GM18868 (cell line): ENCODE results near the gene SLC4A1.

ENCODE experiments used
- ATAC-seq: cut with Tn5 transposase; IDR thresholded peaks from one replicate; pipeline ENCODE4 v1.9.1; 2021; ENCODE audit warnings: mild to moderate bottlenecking, moderate library complexity; ENCODE audit not compliant: unreplicated experiment

Gene SLC4A1

GRCh38 chr17:44207319-44207718 is 60.6 kb downstream of the SLC4A1 start:
- ATAC-seq = no peak

GRCh38 chr17:44206825-44207155 is 61.1 kb downstream of the SLC4A1 start:
- no peak for ATAC-seq

- no peak for ATAC-seq
Measured at GRCh38 chr17:44205962-44206824, 61.7 kb downstream of the SLC4A1 start.

GRCh38 chr17:44204441-44204882 is 63.5 kb downstream of the SLC4A1 start:
- no peak for ATAC-seq

- ATAC-seq = no peak
Measured at GRCh38 chr17:44203731-44204440, 64.0 kb downstream of the SLC4A1 start.

GRCh38 chr17:44202756-44203155 is 65.2 kb downstream of the SLC4A1 start:
- ATAC-seq = no peak

- ATAC-seq = no peak
Measured at GRCh38 chr17:44200478-44201155, 67.3 kb downstream of the SLC4A1 start.

GRCh38 chr17:44199553-44200477 is 68.1 kb downstream of the SLC4A1 start, which contains the start of gene ATXN7L3:
Gene ATXN7L3, minus strand, starts transcription at chr17:44199884. Its CDS starts 1,814 bp downstream, at chr17:44198070.
- ATAC-seq = peak; percentile 69

- ATAC-seq = peak; percentile 15
Measured at GRCh38 chr17:44198721-44199552, 69.0 kb downstream of the SLC4A1 start.
